Activated naive CD4-positive, alpha-beta T cell treated with anti-CD3 and anti-CD28 coated beads for 36 hours (primary cell): ENCODE results near the gene ARL4D. TPM values are rescaled to one million over a fixed set of nuclear protein-coding genes. Genes with fewer than 3 reads are reported as not detected.
"Not testable (repeated sequence)": the region's sequence is repeated elsewhere in the genome, so short reads cannot be mapped to it uniquely, and the experiment has no call there.

ENCODE experiments used
- CTCF ChIA-PET: fragments of 350-600 bp; sonication (Branson Sonifier 250); formaldehyde crosslinking; loops from one replicate; lab custom pipeline; 2021; ENCODE audit warnings: antibody characterized with exemption; lab: Charles Lee
- DNase-seq: peaks from one replicate; pipeline ENCODE4 v3.0.0-alpha.2; 2020
- H3K27ac Mint-ChIP-seq: one replicate; pipeline ENCODE4 v1.8.0; 2021; ENCODE audit warnings: mild to moderate bottlenecking, mixed read lengths
- H3K27me3 Mint-ChIP-seq: one replicate; pipeline ENCODE4 v1.8.0; 2021; ENCODE audit warnings: low read depth, mixed read lengths
- H3K36me3 Mint-ChIP-seq: one replicate; pipeline ENCODE4 v1.8.0; 2021; ENCODE audit warnings: low read depth, mixed read lengths
- H3K4me1 Mint-ChIP-seq: one replicate; pipeline ENCODE4 v1.8.0; 2021; ENCODE audit warnings: low read depth, mixed read lengths
- H3K4me3 Mint-ChIP-seq: one replicate; pipeline ENCODE4 v1.8.0; 2021; ENCODE audit warnings: mild to moderate bottlenecking, moderate library complexity, mixed read lengths
- H3K9me3 Mint-ChIP-seq: one replicate; pipeline ENCODE4 v1.8.0; 2021; ENCODE audit warnings: mixed read lengths
- intact Hi-C: fragments of 100-400 bp; cut with micrococcal nuclease; formaldehyde crosslinking; loops from one replicate; pipeline ENCODE4 v1.15.1; 2023
- total RNA-seq, 2 experiments: library from RNA; stranded (reverse); gene quantifications; one replicate each; pipeline ENCODE4 v1.2.3, GENCODE V29; 2021

The ARL4D gene
- total RNA-seq, 2 experiments from 2014 or later, result 1.7 TPM

GRCh38 chr17:43385046-43385831 is 13.6 kb upstream of the ARL4D start:
- DNase-seq, result no peak
- intact Hi-C loops, result no loop called here
- Mint-ChIP-seq H3K4me3 (no peak overlapping the region), H3K9me3 (peaks cover 6% of the 10 kb centered on the region), H3K27ac (no peak overlapping the region), H3K27me3 (no peaks in the 10 kb centered on the region), H3K4me1 (peaks cover 13% of the 10 kb centered on the region), H3K36me3 (peaks cover 4% of the 10 kb centered on the region)
- CTCF ChIA-PET, result interaction anchor here (1.2 to 1.3 kb wide), 2 partner anchors 14 to 98 kb away, joined by 3 to 5 read pairs; partner anchors contain the start of gene DHX8

- intact Hi-C loops, result loop anchor here (1.0 to 2.0 kb wide), 6 partner anchors 10 to 218 kb away; partner anchors contain the start of genes ARL4D, DHX8 and NBR1
- no peaks in the 10 kb centered on the region for H3K36me3 Mint-ChIP-seq
- DNase-seq, result peak; percentile 92
These were observed 10.3 kb upstream of the ARL4D start for GRCh38 chr17:43388359-43389045.

DNA sequence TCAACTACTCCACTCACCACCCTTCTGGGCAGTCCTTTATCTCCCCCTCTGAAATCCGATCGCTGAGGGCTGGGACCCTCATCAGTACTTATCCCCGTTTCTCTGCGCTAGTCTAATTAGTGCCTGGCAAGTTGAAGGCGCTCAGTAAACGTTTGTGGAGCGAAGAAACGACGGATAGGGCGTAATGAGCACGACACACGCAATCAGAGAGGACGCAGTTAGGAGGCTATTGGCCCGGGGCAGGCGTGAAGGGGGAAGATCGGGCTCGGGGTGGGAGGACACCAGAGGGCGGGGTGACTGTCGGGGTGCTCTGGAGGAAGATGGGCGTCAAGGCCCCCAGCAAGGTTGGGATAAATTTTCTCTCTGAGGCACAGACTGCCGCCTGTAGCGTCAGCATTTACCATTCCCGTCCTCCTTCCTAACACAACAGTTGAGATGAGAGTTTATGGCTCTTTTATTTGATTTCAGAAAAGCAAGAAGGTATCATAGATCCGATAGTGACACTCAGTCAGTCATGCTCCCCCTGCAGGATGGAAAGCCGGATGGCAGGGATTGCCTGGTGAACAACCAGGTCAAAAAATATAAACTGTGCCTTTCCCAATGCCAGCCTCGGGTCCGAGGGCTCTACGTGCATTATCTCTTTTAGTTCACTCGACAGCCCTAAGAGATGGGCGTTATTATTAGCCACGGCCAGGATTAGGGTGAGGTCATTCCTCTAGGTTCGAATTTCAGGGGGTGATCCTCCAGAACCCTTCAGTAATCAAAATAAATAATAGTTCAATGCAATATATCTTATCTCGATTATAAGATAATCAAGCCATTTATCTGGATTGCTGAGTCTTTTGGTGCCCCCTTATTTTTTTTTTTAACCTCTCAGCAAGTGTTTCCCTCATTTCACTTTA is 9.5 kb upstream of the ARL4D start:
- CTCF ChIA-PET, result interaction anchor here (1.0 to 2.5 kb wide), 5 partner anchors 9 to 95 kb away, joined by 3 to 24 read pairs (median 9); partner anchors contain the start of genes ARL4D and DHX8
- Mint-ChIP-seq H3K9me3 (no peaks in the 10 kb centered on the region), H3K27ac (peak overlapping the region; percentile 93), H3K4me1 (peaks cover 16% of the 10 kb centered on the region), H3K4me3 (peak overlapping the region; percentile 82), H3K36me3 (no peaks in the 10 kb centered on the region), H3K27me3 (no peaks in the 10 kb centered on the region)
- peak; percentile 87 for DNase-seq
- intact Hi-C loops, result loop anchor here (1.0 to 2.0 kb wide), 4 partner anchors 9 to 218 kb away; partner anchors contain the start of genes ARL4D, DHX8 and NBR1

More at GRCh38 chr17:43388359-43389045, 10.3 kb upstream of the ARL4D start:
- CTCF ChIA-PET, result interaction anchor here (0.7 to 2.5 kb wide), 9 partner anchors 10 to 97 kb away, joined by 3 to 24 read pairs (median 4); partner anchors contain the start of genes ARL4D and DHX8
- Mint-ChIP-seq H3K4me3 (peak overlapping the region; percentile 82), H3K27me3 (no peaks in the 10 kb centered on the region), H3K27ac (peak overlapping the region; percentile 93), H3K4me1 (peaks cover 13% of the 10 kb centered on the region), H3K9me3 (no peaks in the 10 kb centered on the region)

DNA sequence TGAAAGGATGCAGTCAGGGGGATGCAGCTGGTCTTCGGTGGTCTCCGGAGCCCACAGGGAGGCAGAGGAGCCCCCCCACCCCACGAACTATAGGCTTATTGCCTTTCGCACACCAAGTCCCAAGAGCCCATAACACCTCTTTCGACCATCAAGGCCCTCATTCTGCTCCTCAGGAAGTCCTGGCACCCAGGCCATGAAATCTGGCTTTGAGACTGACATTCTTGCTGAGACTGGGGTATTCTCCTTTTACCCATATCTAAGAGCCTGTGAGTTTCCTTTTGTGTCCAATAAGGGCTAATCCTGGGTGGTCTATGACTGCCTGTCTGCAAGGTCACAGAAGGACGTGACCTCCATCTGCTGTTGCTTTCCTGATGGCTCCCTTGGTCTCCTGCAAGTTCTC is 6.4 kb upstream of the ARL4D start:
- no peak overlapping the region for H3K4me3 Mint-ChIP-seq
- intact Hi-C loops, result no loop called here

GRCh38 chr17:43393944-43394482 is 4.8 kb upstream of the ARL4D start:
- Mint-ChIP-seq H3K36me3 (no peaks in the 10 kb centered on the region), H3K27me3 (no peaks in the 10 kb centered on the region), H3K27ac (peak overlapping the region; percentile 3), H3K4me1 (peaks cover 20% of the 10 kb centered on the region), H3K4me3 (no peak overlapping the region), H3K9me3 (no peaks in the 10 kb centered on the region)
- DNase-seq, result peak; percentile 97
- intact Hi-C loops, result loop anchor here (1.0 kb wide), 3 partner anchors 34 to 279 kb away; partner anchors contain the start of gene DHX8
- CTCF ChIA-PET, result interaction anchor here (0.6 to 9.0 kb wide), 24 partner anchors 9 to 301 kb away, joined by 3 to 192 read pairs (median 4); partner anchors contain the start of gene DHX8

More for the DNA sequence above, 6.4 kb upstream of the ARL4D start:
- CTCF ChIA-PET, result interaction anchor here (0.6 to 9.0 kb wide), 5 partner anchors 31 to 129 kb away, joined by 3 to 192 read pairs (median 4); partner anchors contain the start of gene DHX8
- Mint-ChIP-seq H3K4me1 (peaks cover 13% of the 10 kb centered on the region), H3K9me3 (no peaks in the 10 kb centered on the region), H3K36me3 (no peaks in the 10 kb centered on the region), H3K27ac (no peak overlapping the region), H3K27me3 (no peaks in the 10 kb centered on the region)
- no peak for DNase-seq

DNA sequence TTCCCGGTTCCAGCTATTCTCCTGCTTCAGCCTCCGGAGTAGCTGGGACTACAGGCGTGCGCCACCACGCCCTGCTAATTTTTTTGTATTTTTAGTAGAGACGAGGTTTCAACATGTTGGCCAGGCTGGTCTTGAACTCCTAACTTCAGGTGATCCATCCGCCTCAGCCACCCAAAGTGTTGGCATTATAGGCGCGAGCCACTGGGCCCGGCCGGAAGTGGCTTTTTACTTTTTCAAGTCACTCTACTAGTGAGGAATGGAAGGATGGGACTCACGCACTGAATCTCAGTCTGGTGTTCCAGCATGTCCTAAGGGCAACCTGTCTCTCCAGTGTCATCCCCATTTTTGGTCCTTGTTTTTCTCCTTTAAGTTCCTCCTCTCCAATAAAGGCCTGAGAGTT is 4.1 kb upstream of the ARL4D start:
- H3K4me1 Mint-ChIP-seq, result peaks cover 20% of the 10 kb centered on the region
- not testable (repeated sequence) for H3K9me3 Mint-ChIP-seq, DNase-seq, H3K27me3 Mint-ChIP-seq, H3K27ac Mint-ChIP-seq, H3K36me3 Mint-ChIP-seq, H3K4me3 Mint-ChIP-seq
- CTCF ChIA-PET, result interaction anchor here (0.6 to 9.0 kb wide), 19 partner anchors 8 to 301 kb away, joined by 3 to 192 read pairs (median 4); partner anchors contain the start of gene DHX8
- intact Hi-C loops, result loop anchor here (1.0 kb wide), 3 partner anchors 34 to 279 kb away; partner anchors contain the start of gene DHX8

- CTCF ChIA-PET, result interaction anchor here (0.9 to 9.0 kb wide), 9 partner anchors 8 to 300 kb away, joined by 3 to 192 read pairs (median 4); partner anchors contain the start of gene DHX8
- no peaks in the 10 kb centered on the region for H3K27me3 Mint-ChIP-seq
- intact Hi-C loops, result no loop called here
These were observed 3.6 kb upstream of the ARL4D start for GRCh38 chr17:43395165-43395564.

GRCh38 chr17:43396491-43397060 is 2.2 kb upstream of the ARL4D start:
- H3K9me3 Mint-ChIP-seq, result no peaks in the 10 kb centered on the region
- no peak for DNase-seq
- CTCF ChIA-PET, result interaction anchor here (0.7 to 9.0 kb wide), 3 partner anchors 88 to 153 kb away, joined by 4 to 192 read pairs (median 5); partner anchors contain the start of gene DHX8
- no peak overlapping the region for H3K27ac Mint-ChIP-seq
- H3K4me1 Mint-ChIP-seq, result peaks cover 22% of the 10 kb centered on the region
- H3K4me3 Mint-ChIP-seq, result no peak overlapping the region
- intact Hi-C loops, result no loop called here
- H3K36me3 Mint-ChIP-seq, result no peaks in the 10 kb centered on the region
- H3K27me3 Mint-ChIP-seq, result no peaks in the 10 kb centered on the region

More at GRCh38 chr17:43395165-43395564, 3.6 kb upstream of the ARL4D start:
- Mint-ChIP-seq H3K36me3 (no peaks in the 10 kb centered on the region), H3K9me3 (no peaks in the 10 kb centered on the region), H3K4me1 (peaks cover 17% of the 10 kb centered on the region), H3K27ac (no peak overlapping the region), H3K4me3 (no peak overlapping the region)
- no peak for DNase-seq

DNA sequence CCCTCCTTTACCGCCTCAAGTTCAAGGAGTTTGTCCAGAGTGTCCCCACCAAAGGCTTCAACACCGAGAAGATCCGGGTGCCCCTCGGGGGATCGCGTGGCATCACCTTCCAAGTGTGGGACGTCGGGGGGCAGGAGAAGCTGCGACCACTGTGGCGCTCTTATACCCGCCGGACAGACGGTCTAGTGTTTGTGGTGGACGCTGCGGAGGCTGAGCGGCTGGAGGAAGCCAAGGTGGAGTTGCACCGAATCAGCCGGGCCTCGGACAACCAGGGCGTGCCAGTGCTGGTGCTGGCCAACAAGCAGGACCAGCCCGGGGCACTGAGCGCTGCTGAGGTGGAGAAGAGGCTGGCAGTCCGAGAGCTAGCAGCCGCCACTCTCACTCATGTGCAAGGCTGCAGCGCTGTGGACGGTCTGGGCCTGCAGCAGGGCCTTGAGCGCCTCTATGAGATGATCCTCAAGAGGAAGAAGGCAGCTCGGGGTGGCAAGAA is 1.1 kb downstream of the ARL4D start:
- intact Hi-C loops, result loop anchor here (2.0 kb wide), 1 partner anchor 275 kb away; no protein-coding TSS in a partner anchor
- DNase-seq, result no peak

DNA sequence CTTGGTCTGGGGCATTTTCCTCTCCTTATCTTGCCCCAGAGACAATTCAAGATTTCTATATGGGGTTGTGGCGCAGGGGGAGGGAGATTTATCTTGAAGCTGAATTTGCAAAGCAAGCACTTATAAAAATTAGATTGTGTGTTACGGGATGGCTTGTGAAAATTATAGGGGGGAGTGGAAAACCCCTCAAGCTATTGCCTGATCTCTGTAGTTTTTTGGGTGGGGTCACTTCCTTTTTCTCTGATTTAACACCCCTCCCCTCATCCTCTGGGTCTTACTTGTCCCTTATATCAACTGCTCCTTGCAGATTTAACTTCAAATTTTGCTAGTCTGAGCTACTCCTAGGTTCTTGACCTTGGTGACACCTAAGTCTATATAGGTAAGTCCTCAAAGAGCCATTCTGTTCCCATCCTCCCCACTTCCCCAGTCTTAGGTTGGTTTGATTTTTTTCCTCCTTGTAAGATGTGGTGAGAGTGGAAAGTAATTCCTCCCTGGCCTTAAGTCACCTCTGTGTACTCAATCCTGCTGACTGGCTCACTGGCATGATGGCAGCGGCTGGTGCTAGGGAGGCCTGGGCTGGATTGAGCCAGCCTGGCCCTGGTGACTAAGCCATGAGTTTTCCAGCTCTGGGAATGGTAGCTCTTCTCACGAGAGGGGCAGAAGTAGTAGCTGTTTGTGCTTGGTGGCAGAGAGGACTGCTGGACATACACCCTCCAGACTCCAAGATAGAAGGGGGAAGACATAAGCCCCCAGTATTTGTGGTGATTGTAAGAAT is 2.3 kb downstream of the ARL4D start:
- Mint-ChIP-seq H3K27ac (no peak overlapping the region), H3K9me3 (no peaks in the 10 kb centered on the region), H3K36me3 (no peaks in the 10 kb centered on the region), H3K4me1 (peaks cover 18% of the 10 kb centered on the region), H3K4me3 (no peak overlapping the region), H3K27me3 (no peaks in the 10 kb centered on the region)
- intact Hi-C loops, result no loop called here
- DNase-seq, result no peak
- CTCF ChIA-PET, result interaction anchor here (1.3 to 1.5 kb wide), 2 partner anchors 10 to 83 kb away, joined by 3 to 6 read pairs; partner anchors contain the start of gene DHX8

More for the DNA sequence above, 1.1 kb downstream of the ARL4D start:
- H3K36me3 Mint-ChIP-seq, result no peaks in the 10 kb centered on the region
- no peaks in the 10 kb centered on the region for H3K9me3 Mint-ChIP-seq
- H3K27ac Mint-ChIP-seq, result no peak overlapping the region
- CTCF ChIA-PET, result interaction anchor here (9.0 kb wide), 1 partner anchor 84 kb away, joined by 192 read pairs; the partner anchor contains the start of gene DHX8
- H3K4me3 Mint-ChIP-seq, result peak overlapping the region; percentile 86
- peaks cover 20% of the 10 kb centered on the region for H3K4me1 Mint-ChIP-seq
- no peaks in the 10 kb centered on the region for H3K27me3 Mint-ChIP-seq
